K562 (cell line): ENCODE results near the gene BNIP5. TPM values are rescaled to one million over a fixed set of nuclear protein-coding genes. Genes with fewer than 3 reads are reported as not detected.

Source experiments
- ARID4B ChIP-seq: sonication (generic); formaldehyde crosslinking; IDR thresholded peaks from 2 replicates; pipeline ENCODE4 v1.8.0; 2022; ENCODE audit warnings: mild to moderate bottlenecking, missing genetic modification reagents
- CREBBP ChIP-seq: IDR thresholded peaks from one replicate; pipeline ENCODE4 v1.6.1; 2012; ENCODE audit warnings: low read depth, mild to moderate bottlenecking, control low read depth, inconsistent platforms, low read length
- CREM ChIP-seq: IDR thresholded peaks from 2 replicates; pipeline ENCODE4 v1.6.1; 2014; ENCODE audit warnings: antibody characterized with exemption, low read depth
- DPF2 ChIP-seq: fragments of 450-650 bp; IDR thresholded peaks from 2 replicates; pipeline ENCODE4 v1.6.1; 2016
- EP300 ChIP-seq: IDR thresholded peaks from 2 replicates; pipeline ENCODE4 v1.6.1; 2012; ENCODE audit warnings: low read length, improper control_type of control experiment
- KLF16 ChIP-seq: IDR thresholded peaks from 2 replicates; pipeline ENCODE4 v1.6.1; 2016; ENCODE audit warnings: antibody characterized with exemption
- MAFK ChIP-seq: IDR thresholded peaks from 2 replicates; pipeline ENCODE4 v1.6.1; 2011; ENCODE audit warnings: low read length, improper control_type of control experiment
- NR3C1 ChIP-seq: sonication (generic); formaldehyde crosslinking; IDR thresholded peaks from 2 replicates; pipeline ENCODE4 v1.8.1; 2022; ENCODE audit warnings: missing genetic modification reagents
- PREB ChIP-seq: sonication (generic); formaldehyde crosslinking; IDR thresholded peaks from 2 replicates; pipeline ENCODE4 v1.8.1; 2023; ENCODE audit warnings: mild to moderate bottlenecking, missing genetic modification reagents
- RB1 ChIP-seq: fragments of 450-650 bp; IDR thresholded peaks from 2 replicates; pipeline ENCODE4 v1.6.1; 2017; ENCODE audit warnings: low read depth, mild to moderate bottlenecking
- SMARCC2 ChIP-seq: fragments of 450-650 bp; IDR thresholded peaks from 2 replicates; pipeline ENCODE4 v1.6.1; 2017; ENCODE audit warnings: antibody characterized with exemption, moderate library complexity, mild to moderate bottlenecking, low read depth
- TBL1XR1 ChIP-seq, 2 experiments: IDR thresholded peaks; 2 replicates each; pipeline ENCODE4 v1.6.1; 2012; ENCODE audit warnings: improper control_type of control experiment in 2 of 2, low read length in 2 of 2, mild to moderate bottlenecking in 1 of 2
- ZNF707 ChIP-seq: fragments of 250-450 bp; sonication (Bioruptor Pico); conservative IDR thresholded peaks from 2 replicates; pipeline ENCODE4 v1.8.0; 2022; ENCODE audit warnings: inconsistent platforms, mild to moderate bottlenecking, moderate library complexity
- polyA plus RNA-seq, 8 experiments: library from polyadenylated mRNA; depleted of rRNA in 4 of 8; stranded (reverse) in 5 of 8; unstranded in 3 of 8; fragments of >200 nt; fragmentation: Nextera tagmentation in 2 of 8; fragmentation: Illumina TruSeq in 1 of 8; extraction: Ambion mirVana in 2 of 8; extraction: Trizol in 1 of 8; gene quantifications; 2 replicates each; pipeline versions ENCODE4 v1.2.1 to v1.2.3, GENCODE V29; 2011 to 2014; ENCODE audit warnings: inconsistent platforms in 1 of 8, missing spikeins in 1 of 8
- total RNA-seq, 7 experiments: library from RNA; depleted of rRNA in 6 of 7; stranded (reverse); fragments of >200 nt in 6 of 7; fragmentation: Illumina TruSeq in 2 of 7; extraction: Trizol in 2 of 7; gene quantifications; 2 replicates each; pipeline versions ENCODE4 v1.2.1 to v1.2.3, GENCODE V29; 2011 to 2021; ENCODE audit warnings: low replicate concordance in 1 of 7
- TF ChIP-seq, protein P1 (sequence below): fragments of 450-650 bp; formaldehyde crosslinking; IDR thresholded peaks from 2 replicates; pipeline ENCODE4 v1.4.0; 2022; ENCODE audit warnings: mild to moderate bottlenecking, moderate library complexity

Gene BNIP5
- total and polyA plus RNA-seq, 9 of the 15 experiments (the other 6 are each of a cell fraction or from before 2014, with no cell fraction given) = not detected

GRCh38 chr6:36302227-36302976 lies 34.3 kb downstream of the BNIP5 start (continued):
- TF ChIP-seq PREB (CRISPR knock-in tag) = no peak
- no peak for TF ChIP-seq CREBBP
- TF ChIP-seq ARID4B (CRISPR knock-in tag) = peak; percentile 59; the same call in 1 of the 2 replicates
- no peak for TF ChIP-seq NR3C1
- TF ChIP-seq EP300 = peak; percentile 24; the same call in 1 of the 2 replicates
- peak; percentile 25; the same call in 1 of the 2 replicates for TF ChIP-seq MAFK
- 0 out of 2 replicates have a peak, but pooled peaks have one; percentile 26 for TF ChIP-seq DPF2
- peak; percentile 76 for TF ChIP-seq CREM
- peak in 1 of 2 experiments; percentile 60; a peak in 2 of 4 replicates for TF ChIP-seq TBL1XR1 (IDR thresholded peaks at IDR 0.05; ENCODE audit: low read length in 2 of 2)
- peak; percentile 84 for TF ChIP-seq RB1
- no peak for TF ChIP-seq SMARCC2
- TF ChIP-seq ZNF707 = no peak
- peak; percentile 58 for TF ChIP-seq KLF16
- TF ChIP-seq, protein P1, sequence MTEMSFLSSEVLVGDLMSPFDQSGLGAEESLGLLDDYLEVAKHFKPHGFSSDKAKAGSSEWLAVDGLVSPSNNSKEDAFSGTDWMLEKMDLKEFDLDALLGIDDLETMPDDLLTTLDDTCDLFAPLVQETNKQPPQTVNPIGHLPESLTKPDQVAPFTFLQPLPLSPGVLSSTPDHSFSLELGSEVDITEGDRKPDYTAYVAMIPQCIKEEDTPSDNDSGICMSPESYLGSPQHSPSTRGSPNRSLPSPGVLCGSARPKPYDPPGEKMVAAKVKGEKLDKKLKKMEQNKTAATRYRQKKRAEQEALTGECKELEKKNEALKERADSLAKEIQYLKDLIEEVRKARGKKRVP = no peak
